HEK293 (cell line): ENCODE measurements around the gene PANK4.

Source experiments
- CTCF ChIA-PET: fragments of 350-600 bp; formaldehyde crosslinking; extraction: SDS; loops from one replicate; lab custom pipeline; 2021; ENCODE audit warnings: antibody characterized with exemption; lab: Yijun Ruan, JAX
- POLR2A ChIA-PET: fragments of 300-600 bp; formaldehyde crosslinking; extraction: SDS; loops from one replicate; lab custom pipeline; 2020; ENCODE audit warnings: antibody characterized with exemption, inconsistent platforms; lab: Yijun Ruan, JAX
- H3K27ac ChIP-seq: fragments of 200-500 bp; sonication (Bioruptor generic); 2 replicates; pipeline ENCODE4 v1.5.1; 2014; ENCODE audit warnings: low read depth, low read length, control low read depth, inconsistent platforms; ENCODE audit errors: extremely low read depth
- H3K36me3 ChIP-seq, 2 experiments: fragments of 200-500 bp in 1 of 2; sonication (Bioruptor generic) in 1 of 2; 1 replicate in 1 of 2; 2 replicates in 1 of 2; pipeline ENCODE4 v1.5.1; 2014 to 2017; ENCODE audit warnings: inconsistent platforms in 2 of 2, low read length in 2 of 2; ENCODE audit not compliant: control insufficient read depth in 2 of 2, insufficient read depth in 1 of 2
- H3K4me1 ChIP-seq: fragments of 200-500 bp; sonication (Bioruptor generic); 2 replicates; pipeline ENCODE4 v1.5.1; 2014; ENCODE audit warnings: mild to moderate bottlenecking, low read length, inconsistent platforms; ENCODE audit not compliant: control insufficient read depth, insufficient read depth
- H3K4me3 ChIP-seq: 2 replicates; pipeline ENCODE4 v1.5.1; 2011; ENCODE audit warnings: low read depth, mild to moderate bottlenecking, control low read depth, low read length, moderate library complexity
- H3K9me3 ChIP-seq: fragments of 200-500 bp; sonication (Bioruptor generic); 2 replicates; pipeline ENCODE4 v1.5.1; 2014; ENCODE audit warnings: low read depth, low read length, inconsistent platforms; ENCODE audit not compliant: control insufficient read depth, insufficient read depth
- GLIS1 ChIP-seq: fragments of 450-650 bp; formaldehyde crosslinking; IDR thresholded peaks from 2 replicates; pipeline ENCODE4 v1.5.1; 2016; ENCODE audit warnings: missing biosample characterization, missing genetic modification characterization
- OVOL3 ChIP-seq: fragments of 450-650 bp; formaldehyde crosslinking; IDR thresholded peaks from 2 replicates; pipeline ENCODE4 v1.5.1; 2016; ENCODE audit warnings: missing biosample characterization, missing genetic modification characterization
- ZBTB7A ChIP-seq: fragments of 450-650 bp; formaldehyde crosslinking; IDR thresholded peaks from 2 replicates; pipeline ENCODE4 v1.5.1; 2016; ENCODE audit warnings: low read depth, missing biosample characterization, missing genetic modification characterization
- ZEB2 ChIP-seq: fragments of 450-650 bp; formaldehyde crosslinking; IDR thresholded peaks from 2 replicates; pipeline ENCODE4 v1.5.1; 2016; ENCODE audit warnings: missing biosample characterization, missing genetic modification characterization
- ZNF202 ChIP-seq: fragments of 450-650 bp; formaldehyde crosslinking; IDR thresholded peaks from 2 replicates; pipeline ENCODE4 v1.5.1; 2016; ENCODE audit warnings: missing biosample characterization, missing genetic modification characterization, borderline replicate concordance
- ZNF521 ChIP-seq: fragments of 450-650 bp; formaldehyde crosslinking; IDR thresholded peaks from 2 replicates; pipeline ENCODE4 v1.5.1; 2017; ENCODE audit warnings: missing biosample characterization, mild to moderate bottlenecking, missing genetic modification characterization
- ZNF600 ChIP-seq: fragments of 450-650 bp; formaldehyde crosslinking; IDR thresholded peaks from 2 replicates; pipeline ENCODE4 v1.5.1; 2016; ENCODE audit warnings: missing biosample characterization, missing genetic modification characterization
- ZXDB ChIP-seq: fragments of 450-650 bp; formaldehyde crosslinking; IDR thresholded peaks from 2 replicates; pipeline ENCODE4 v1.5.1; 2016; ENCODE audit warnings: missing biosample characterization, missing genetic modification characterization
- TF ChIP-seq, protein P1 (sequence below): fragments of 450-650 bp; formaldehyde crosslinking; IDR thresholded peaks from 2 replicates; pipeline ENCODE4 v1.5.1; 2017; ENCODE audit warnings: missing biosample characterization, missing genetic modification characterization
- TF ChIP-seq, protein P2 (sequence below): fragments of 450-650 bp; formaldehyde crosslinking; IDR thresholded peaks from 2 replicates; pipeline ENCODE4 v1.5.1; 2016; ENCODE audit warnings: missing biosample characterization, missing genetic modification characterization
- TF ChIP-seq, protein P3 (sequence below): fragments of 450-650 bp; formaldehyde crosslinking; IDR thresholded peaks from 2 replicates; pipeline ENCODE4 v1.5.1; 2016; ENCODE audit warnings: missing biosample characterization, missing genetic modification characterization
- TF ChIP-seq, protein P4 (sequence below): fragments of 450-650 bp; formaldehyde crosslinking; IDR thresholded peaks from 2 replicates; pipeline ENCODE4 v1.5.1; 2016; ENCODE audit warnings: missing biosample characterization, missing genetic modification characterization
- TF ChIP-seq, protein P5 (sequence below): fragments of 450-650 bp; formaldehyde crosslinking; IDR thresholded peaks from 2 replicates; pipeline ENCODE4 v1.5.1; 2016; ENCODE audit warnings: missing biosample characterization, missing genetic modification characterization

Gene PANK4

DNA sequence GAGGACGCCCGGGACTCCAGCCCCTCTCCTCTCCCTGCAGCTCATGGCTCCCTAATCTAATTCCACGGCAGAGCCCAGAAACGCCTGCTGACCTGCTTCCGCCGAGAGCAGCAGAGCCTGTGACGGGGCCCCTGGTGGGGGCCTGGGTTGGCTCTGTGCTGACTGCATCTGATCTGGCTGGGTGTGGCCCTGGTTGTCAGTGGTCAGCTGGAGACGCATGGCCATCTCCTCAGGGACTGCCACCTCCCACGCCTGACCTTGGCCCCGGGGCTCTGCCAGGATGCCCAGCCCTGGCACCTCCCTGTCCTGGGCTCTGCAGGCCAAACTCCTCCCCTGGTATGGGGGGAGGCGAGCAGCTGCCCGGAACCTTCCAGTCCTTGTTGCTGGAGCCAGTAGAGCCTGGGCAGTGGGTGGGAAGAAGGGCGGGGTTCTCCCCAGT lies 51.4 kb downstream of the PANK4 start:
- Histone ChIP-seq H3K27ac (no peak overlapping the region), H3K36me3 (no peaks in the 10 kb centered on the region)
- ChIA-PET POLR2A (no interaction called here), CTCF (no interaction called here)
- no peak for TF ChIP-seq ZNF521 (tag by site-specific recombination)
- TF ChIP-seq ZNF600 (tag by site-specific recombination) = peak; percentile 30; the same call in 1 of the 2 replicates
- TF ChIP-seq, all 188 proteins: peak for 1
- Histone ChIP-seq H3K4me3 (no peak overlapping the region), H3K9me3 (no peaks in the 10 kb centered on the region), H3K4me1 (no peaks in the 10 kb centered on the region)

DNA sequence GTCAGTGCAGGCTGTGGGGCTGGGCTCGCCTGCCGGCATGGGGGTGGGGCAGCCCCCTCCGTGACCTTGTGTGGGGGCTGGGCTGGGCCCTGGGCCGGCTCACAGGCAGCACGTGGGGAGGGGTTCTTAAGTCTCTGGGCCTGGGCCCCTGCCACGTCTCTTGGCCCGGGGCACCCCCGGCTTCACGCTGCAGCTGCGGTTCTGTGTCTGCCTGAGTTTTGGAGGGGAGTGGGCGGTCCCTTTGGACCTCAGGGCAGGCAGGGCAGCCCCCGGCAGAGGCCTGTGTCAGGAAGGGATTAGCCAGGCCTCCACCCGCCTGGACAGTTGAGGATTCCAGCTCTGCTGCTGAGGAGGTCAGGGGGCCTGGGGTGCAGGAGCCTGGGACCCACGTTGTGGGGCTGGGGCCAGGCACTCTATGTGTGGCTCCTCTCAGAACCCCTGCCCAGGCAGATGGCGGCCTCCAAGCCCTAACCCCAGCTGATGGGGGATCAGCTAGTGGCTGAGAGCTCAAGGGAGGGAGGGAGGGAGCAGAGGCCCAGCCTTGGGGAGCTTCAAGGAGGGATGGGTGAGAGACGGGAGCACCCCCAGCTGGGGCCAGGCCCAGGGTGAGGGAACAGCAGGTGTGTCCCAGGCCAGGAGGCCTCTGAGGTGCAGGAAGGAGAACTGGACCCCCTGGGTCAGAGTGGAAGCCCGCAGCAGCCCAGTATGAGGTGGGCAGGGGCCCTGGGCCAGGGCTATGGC lies 52.1 kb downstream of the PANK4 start:
- CTCF ChIA-PET = no interaction called here

DNA sequence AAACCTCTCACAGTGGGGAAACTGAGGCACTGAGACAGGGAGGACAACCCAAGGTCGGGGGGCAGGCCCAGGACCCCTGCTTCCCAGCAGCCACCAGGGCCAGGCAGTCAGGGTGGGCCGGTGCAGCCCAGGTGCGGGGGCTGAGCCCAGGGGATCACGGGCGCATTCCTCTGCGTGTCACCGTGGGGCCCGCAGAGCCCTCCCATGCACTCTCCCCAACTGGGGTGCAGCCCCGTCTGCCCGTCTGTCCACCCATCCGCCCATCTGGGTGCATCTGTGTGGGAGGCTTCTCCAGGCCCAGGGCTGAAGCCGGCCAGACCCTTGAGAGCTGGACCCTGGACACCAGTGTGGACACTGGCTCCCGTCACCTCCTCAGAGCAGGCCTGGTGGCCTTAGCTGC lies 53.2 kb downstream of the PANK4 start:
- no peak overlapping the region for H3K27ac ChIP-seq
- no peak overlapping the region for H3K4me3 ChIP-seq
- ChIA-PET POLR2A (no interaction called here), CTCF (no interaction called here)
- no peaks in the 10 kb centered on the region for H3K4me1 ChIP-seq
- no peaks in the 10 kb centered on the region for H3K36me3 ChIP-seq
- TF ChIP-seq, protein P1, sequence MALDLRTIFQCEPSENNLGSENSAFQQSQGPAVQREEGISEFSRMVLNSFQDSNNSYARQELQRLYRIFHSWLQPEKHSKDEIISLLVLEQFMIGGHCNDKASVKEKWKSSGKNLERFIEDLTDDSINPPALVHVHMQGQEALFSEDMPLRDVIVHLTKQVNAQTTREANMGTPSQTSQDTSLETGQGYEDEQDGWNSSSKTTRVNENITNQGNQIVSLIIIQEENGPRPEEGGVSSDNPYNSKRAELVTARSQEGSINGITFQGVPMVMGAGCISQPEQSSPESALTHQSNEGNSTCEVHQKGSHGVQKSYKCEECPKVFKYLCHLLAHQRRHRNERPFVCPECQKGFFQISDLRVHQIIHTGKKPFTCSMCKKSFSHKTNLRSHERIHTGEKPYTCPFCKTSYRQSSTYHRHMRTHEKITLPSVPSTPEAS = no peak
- TF ChIP-seq, protein P2, sequence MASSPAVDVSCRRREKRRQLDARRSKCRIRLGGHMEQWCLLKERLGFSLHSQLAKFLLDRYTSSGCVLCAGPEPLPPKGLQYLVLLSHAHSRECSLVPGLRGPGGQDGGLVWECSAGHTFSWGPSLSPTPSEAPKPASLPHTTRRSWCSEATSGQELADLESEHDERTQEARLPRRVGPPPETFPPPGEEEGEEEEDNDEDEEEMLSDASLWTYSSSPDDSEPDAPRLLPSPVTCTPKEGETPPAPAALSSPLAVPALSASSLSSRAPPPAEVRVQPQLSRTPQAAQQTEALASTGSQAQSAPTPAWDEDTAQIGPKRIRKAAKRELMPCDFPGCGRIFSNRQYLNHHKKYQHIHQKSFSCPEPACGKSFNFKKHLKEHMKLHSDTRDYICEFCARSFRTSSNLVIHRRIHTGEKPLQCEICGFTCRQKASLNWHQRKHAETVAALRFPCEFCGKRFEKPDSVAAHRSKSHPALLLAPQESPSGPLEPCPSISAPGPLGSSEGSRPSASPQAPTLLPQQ (tag by site-specific recombination) = peak; percentile 29; the same call in 1 of the 2 replicates
- TF ChIP-seq, protein P3, sequence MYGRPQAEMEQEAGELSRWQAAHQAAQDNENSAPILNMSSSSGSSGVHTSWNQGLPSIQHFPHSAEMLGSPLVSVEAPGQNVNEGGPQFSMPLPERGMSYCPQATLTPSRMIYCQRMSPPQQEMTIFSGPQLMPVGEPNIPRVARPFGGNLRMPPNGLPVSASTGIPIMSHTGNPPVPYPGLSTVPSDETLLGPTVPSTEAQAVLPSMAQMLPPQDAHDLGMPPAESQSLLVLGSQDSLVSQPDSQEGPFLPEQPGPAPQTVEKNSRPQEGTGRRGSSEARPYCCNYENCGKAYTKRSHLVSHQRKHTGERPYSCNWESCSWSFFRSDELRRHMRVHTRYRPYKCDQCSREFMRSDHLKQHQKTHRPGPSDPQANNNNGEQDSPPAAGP (tag by site-specific recombination) = 0 out of 2 replicates have a peak, but pooled peaks have one; percentile 3
- H3K9me3 ChIP-seq = no peaks in the 10 kb centered on the region

More for the DNA sequence above, 52.1 kb downstream of the PANK4 start:
- POLR2A ChIA-PET = no interaction called here
- H3K27ac ChIP-seq = no peak overlapping the region
- no peaks in the 10 kb centered on the region for H3K9me3 ChIP-seq
- H3K4me3 ChIP-seq = no peak overlapping the region
- H3K4me1 ChIP-seq = no peaks in the 10 kb centered on the region
- TF ChIP-seq ZEB2 (tag by site-specific recombination) (no peak), ZXDB (tag by site-specific recombination) (no peak), OVOL3 (tag by site-specific recombination) (no peak), GLIS1 (peak; percentile 89), ZBTB7A (tag by site-specific recombination) (no peak), ZNF202 (tag by site-specific recombination) (no peak)
- TF ChIP-seq, protein P4, sequence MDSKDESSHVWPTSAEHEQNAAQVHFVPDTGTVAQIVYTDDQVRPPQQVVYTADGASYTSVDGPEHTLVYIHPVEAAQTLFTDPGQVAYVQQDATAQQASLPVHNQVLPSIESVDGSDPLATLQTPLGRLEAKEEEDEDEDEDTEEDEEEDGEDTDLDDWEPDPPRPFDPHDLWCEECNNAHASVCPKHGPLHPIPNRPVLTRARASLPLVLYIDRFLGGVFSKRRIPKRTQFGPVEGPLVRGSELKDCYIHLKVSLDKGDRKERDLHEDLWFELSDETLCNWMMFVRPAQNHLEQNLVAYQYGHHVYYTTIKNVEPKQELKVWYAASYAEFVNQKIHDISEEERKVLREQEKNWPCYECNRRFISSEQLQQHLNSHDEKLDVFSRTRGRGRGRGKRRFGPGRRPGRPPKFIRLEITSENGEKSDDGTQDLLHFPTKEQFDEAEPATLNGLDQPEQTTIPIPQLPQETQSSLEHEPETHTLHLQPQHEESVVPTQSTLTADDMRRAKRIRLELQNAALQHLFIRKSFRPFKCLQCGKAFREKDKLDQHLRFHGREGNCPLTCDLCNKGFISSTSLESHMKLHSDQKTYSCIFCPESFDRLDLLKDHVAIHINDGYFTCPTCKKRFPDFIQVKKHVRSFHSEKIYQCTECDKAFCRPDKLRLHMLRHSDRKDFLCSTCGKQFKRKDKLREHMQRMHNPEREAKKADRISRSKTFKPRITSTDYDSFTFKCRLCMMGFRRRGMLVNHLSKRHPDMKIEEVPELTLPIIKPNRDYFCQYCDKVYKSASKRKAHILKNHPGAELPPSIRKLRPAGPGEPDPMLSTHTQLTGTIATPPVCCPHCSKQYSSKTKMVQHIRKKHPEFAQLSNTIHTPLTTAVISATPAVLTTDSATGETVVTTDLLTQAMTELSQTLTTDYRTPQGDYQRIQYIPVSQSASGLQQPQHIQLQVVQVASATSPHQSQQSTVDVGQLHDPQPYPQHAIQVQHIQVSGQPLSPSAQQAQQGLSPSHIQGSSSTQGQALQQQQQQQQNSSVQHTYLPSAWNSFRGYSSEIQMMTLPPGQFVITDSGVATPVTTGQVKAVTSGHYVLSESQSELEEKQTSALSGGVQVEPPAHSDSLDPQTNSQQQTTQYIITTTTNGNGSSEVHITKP (tag by site-specific recombination) = peak; percentile 73
- TF ChIP-seq, protein P5, sequence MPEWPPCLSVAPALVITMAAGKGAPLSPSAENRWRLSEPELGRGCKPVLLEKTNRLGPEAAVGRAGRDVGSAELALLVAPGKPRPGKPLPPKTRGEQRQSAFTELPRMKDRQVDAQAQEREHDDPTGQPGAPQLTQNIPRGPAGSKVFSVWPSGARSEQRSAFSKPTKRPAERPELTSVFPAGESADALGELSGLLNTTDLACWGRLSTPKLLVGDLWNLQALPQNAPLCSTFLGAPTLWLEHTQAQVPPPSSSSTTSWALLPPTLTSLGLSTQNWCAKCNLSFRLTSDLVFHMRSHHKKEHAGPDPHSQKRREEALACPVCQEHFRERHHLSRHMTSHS = no peak
- TF ChIP-seq, all 188 proteins: peak for 2
- H3K36me3 ChIP-seq = no peaks in the 10 kb centered on the region
